Neural cell (in vitro differentiated cells): ENCODE results near the gene GNB2. TPM values are rescaled to one million over a fixed set of nuclear protein-coding genes. Genes with fewer than 3 reads are reported as not detected.

Experiments
- H2AFZ ChIP-seq: fragments of 200-600, 300-800 bp; sonication (generic), shearing (Covaris generic); 2 replicates; pipeline ENCODE4 v1.6.0; 2014; ENCODE audit warnings: low read depth, mild to moderate bottlenecking, antibody characterized with exemption, low read length, moderate library complexity
- H3F3A ChIP-seq: fragments of 200-600 bp; shearing (Covaris generic); 2 replicates; pipeline ENCODE4 v1.6.1; 2016; ENCODE audit warnings: mild to moderate bottlenecking, moderate library complexity, mixed read lengths, antibody characterized with exemption, low read length; ENCODE audit not compliant: insufficient read depth, poor library complexity, severe bottlenecking
- H3K27ac ChIP-seq: fragments of 200-600, 300-800 bp; sonication (generic), shearing (Covaris generic); 2 replicates; pipeline ENCODE4 v1.5.1; 2014; ENCODE audit warnings: mild to moderate bottlenecking, low read length, moderate library complexity
- H3K27me3 ChIP-seq: fragments of 300-800, 200-600 bp; sonication (generic), shearing (Covaris generic); 2 replicates; pipeline ENCODE4 v1.6.0; 2014; ENCODE audit warnings: mild to moderate bottlenecking, low read depth, low read length, moderate library complexity; ENCODE audit not compliant: insufficient read depth
- H3K36me3 ChIP-seq: fragments of 300-800, 200-600 bp; sonication (generic), shearing (Covaris generic); 2 replicates; pipeline ENCODE4 v1.5.1; 2014; ENCODE audit warnings: mild to moderate bottlenecking, antibody characterized with exemption, low read length, moderate library complexity; ENCODE audit not compliant: insufficient read depth
- H3K4me2 ChIP-seq: fragments of 300-800, 200-600 bp; sonication (generic), shearing (Covaris generic); 2 replicates; pipeline ENCODE4 v1.6.0; 2014; ENCODE audit warnings: mild to moderate bottlenecking, low read length
- H3K4me3 ChIP-seq: fragments of 300-800, 200-600 bp; sonication (generic), shearing (Covaris generic); 2 replicates; pipeline ENCODE4 v1.5.1; 2014; ENCODE audit warnings: mild to moderate bottlenecking, low read length, moderate library complexity
- H3K79me2 ChIP-seq: fragments of 200-600 bp; shearing (Covaris generic); replicated peaks from 2 replicates; pipeline ENCODE4 v1.6.0; 2014; ENCODE audit warnings: mild to moderate bottlenecking, low read length, moderate library complexity; ENCODE audit not compliant: insufficient read depth
- H3K9ac ChIP-seq: fragments of 300-800, 200-600 bp; sonication (generic), shearing (Covaris generic); 2 replicates; pipeline ENCODE4 v1.6.1; 2016; ENCODE audit warnings: mild to moderate bottlenecking, low read length, mixed read lengths
- H3K9me2 ChIP-seq: fragments of 200-600 bp; shearing (Covaris generic); 2 replicates; pipeline ENCODE4 v1.6.1; 2016; ENCODE audit warnings: mild to moderate bottlenecking, low read length, mixed read lengths; ENCODE audit not compliant: insufficient read depth
- H3K9me3 ChIP-seq: fragments of 200-600, 300-800 bp; sonication (generic), shearing (Covaris generic); 2 replicates; pipeline ENCODE4 v1.6.1; 2016; ENCODE audit warnings: mild to moderate bottlenecking, mixed run types, low read length, moderate library complexity, mixed read lengths
- H4K20me1 ChIP-seq: fragments of 200-600 bp; shearing (Covaris generic); 2 replicates; pipeline ENCODE4 v1.6.1; 2016; ENCODE audit warnings: mild to moderate bottlenecking, mixed run types; ENCODE audit not compliant: insufficient read depth
- CTCF ChIP-seq: fragments of 450-650 bp; IDR thresholded peaks from 2 replicates; pipeline ENCODE4 v1.5.1; 2014; ENCODE audit warnings: antibody characterized with exemption, mild to moderate bottlenecking, moderate library complexity; ENCODE audit not compliant: poor library complexity, severe bottlenecking
- EP300 ChIP-seq: fragments of 450-650 bp; conservative IDR thresholded peaks from 2 replicates; pipeline ENCODE4 v1.6.1; 2014; ENCODE audit warnings: antibody characterized with exemption, mild to moderate bottlenecking, moderate library complexity; ENCODE audit not compliant: poor library complexity, severe bottlenecking
- EZH2 ChIP-seq: fragments of 200-600, 300-800 bp; shearing (Covaris generic), sonication (generic); IDR thresholded peaks from 2 replicates; pipeline ENCODE4 v1.6.1; 2014; ENCODE audit warnings: antibody characterized with exemption, low read length, borderline replicate concordance, mild to moderate bottlenecking; ENCODE audit not compliant: insufficient read depth, poor library complexity, severe bottlenecking
- MXI1 ChIP-seq: fragments of 450-650 bp; conservative IDR thresholded peaks from 2 replicates; pipeline ENCODE4 v1.6.1; 2014; ENCODE audit warnings: antibody characterized with exemption, mild to moderate bottlenecking; ENCODE audit not compliant: poor library complexity, severe bottlenecking
- POLR2AphosphoS5 ChIP-seq: IDR thresholded peaks from 2 replicates; pipeline ENCODE4 v1.6.1; 2012
- RAD21 ChIP-seq: fragments of 450-650 bp; conservative IDR thresholded peaks from 2 replicates; pipeline ENCODE4 v1.6.1; 2014; ENCODE audit warnings: antibody characterized with exemption, mild to moderate bottlenecking, moderate library complexity
- REST ChIP-seq: IDR thresholded peaks from 2 replicates; pipeline ENCODE4 v1.6.1; 2012; ENCODE audit warnings: borderline replicate concordance
- SMC3 ChIP-seq: fragments of 450-650 bp; conservative IDR thresholded peaks from 2 replicates; pipeline ENCODE4 v1.6.1; 2014; ENCODE audit warnings: antibody characterized with exemption, mild to moderate bottlenecking, moderate library complexity; ENCODE audit not compliant: poor library complexity
- TAF1 ChIP-seq: IDR thresholded peaks from 2 replicates; pipeline ENCODE4 v1.6.1; 2012; ENCODE audit warnings: low read depth
- polyA plus RNA-seq: library from polyadenylated mRNA; depleted of rRNA; stranded (reverse); fragments of >200 nt; gene quantifications from 2 replicates; pipeline ENCODE4 v1.2.3, GENCODE V29; 2014

GNB2 gene
- polyA plus RNA-seq, 1 donor from 2014 or later: 279 TPM

GRCh38 chr7:100670074-100670473, 3.5 kb upstream of the GNB2 start:
- H3K9me3 ChIP-seq: no peaks in the 10 kb centered on the region
- no peaks in the 10 kb centered on the region for H4K20me1 ChIP-seq
- H3K4me2 ChIP-seq: no peak overlapping the region
- no peak overlapping the region for H3K4me3 ChIP-seq
- peaks cover 11% of the 10 kb centered on the region for H3K79me2 ChIP-seq
- no peak overlapping the region for H3K9ac ChIP-seq
- no peak overlapping the region for H3K27ac ChIP-seq
- no peaks in the 10 kb centered on the region for H3K36me3 ChIP-seq
- no peaks in the 10 kb centered on the region for H3F3A ChIP-seq
- no peak for TF ChIP-seq POLR2AphosphoS5
- no peak for TF ChIP-seq REST
- no peak for TF ChIP-seq EZH2
- TF ChIP-seq CTCF: no peak
- no peaks in the 10 kb centered on the region for H3K9me2 ChIP-seq
- no peak overlapping the region for H2AFZ ChIP-seq
- no peaks in the 10 kb centered on the region for H3K27me3 ChIP-seq

- no peak for TF ChIP-seq CTCF
- TF ChIP-seq SMC3: no peak
- no peak for TF ChIP-seq RAD21
- TF ChIP-seq REST: no peak
- no peak for TF ChIP-seq MXI1
- no peak for TF ChIP-seq POLR2AphosphoS5
- no peak for TF ChIP-seq EZH2
- TF ChIP-seq TAF1: no peak
- TF ChIP-seq EP300: no peak
- Histone ChIP-seq H3K36me3 (no peaks in the 10 kb centered on the region), H3K27me3 (no peaks in the 10 kb centered on the region), H3K9me2 (no peaks in the 10 kb centered on the region), H3K9me3 (no peaks in the 10 kb centered on the region), H3F3A (no peaks in the 10 kb centered on the region), H3K4me2 (no peak overlapping the region), H4K20me1 (no peaks in the 10 kb centered on the region), H3K27ac (no peak overlapping the region), H2AFZ (no peak overlapping the region), H3K4me3 (no peak overlapping the region), H3K79me2 (peaks cover 27% of the 10 kb centered on the region), H3K9ac (no peak overlapping the region)
Measured at GRCh38 chr7:100671353-100672327, 1.9 kb upstream of the GNB2 start.
